PC-9 (cell line): ENCODE results near the gene HACE1.

Experiments used
- CTCF ChIP-seq: fragments of 200-600 bp; sonication (generic); conservative IDR thresholded peaks from 2 replicates; pipeline ENCODE4 v1.6.1; 2017; ENCODE audit warnings: mixed run types, antibody characterized with exemption, mild to moderate bottlenecking, moderate library complexity
- EZH2 ChIP-seq: fragments of 200-600 bp; sonication (generic); IDR thresholded peaks from 2 replicates; pipeline ENCODE4 v1.8.0; 2017; ENCODE audit warnings: antibody characterized with exemption, low read depth

- no peak for TF ChIP-seq CTCF
- TF ChIP-seq EZH2, result no peak
Measured at GRCh38 chr6:104730450-104730849, 129.3 kb downstream of the HACE1 start.
